ENCODE measurements around the gene DGCR8.

DNA sequence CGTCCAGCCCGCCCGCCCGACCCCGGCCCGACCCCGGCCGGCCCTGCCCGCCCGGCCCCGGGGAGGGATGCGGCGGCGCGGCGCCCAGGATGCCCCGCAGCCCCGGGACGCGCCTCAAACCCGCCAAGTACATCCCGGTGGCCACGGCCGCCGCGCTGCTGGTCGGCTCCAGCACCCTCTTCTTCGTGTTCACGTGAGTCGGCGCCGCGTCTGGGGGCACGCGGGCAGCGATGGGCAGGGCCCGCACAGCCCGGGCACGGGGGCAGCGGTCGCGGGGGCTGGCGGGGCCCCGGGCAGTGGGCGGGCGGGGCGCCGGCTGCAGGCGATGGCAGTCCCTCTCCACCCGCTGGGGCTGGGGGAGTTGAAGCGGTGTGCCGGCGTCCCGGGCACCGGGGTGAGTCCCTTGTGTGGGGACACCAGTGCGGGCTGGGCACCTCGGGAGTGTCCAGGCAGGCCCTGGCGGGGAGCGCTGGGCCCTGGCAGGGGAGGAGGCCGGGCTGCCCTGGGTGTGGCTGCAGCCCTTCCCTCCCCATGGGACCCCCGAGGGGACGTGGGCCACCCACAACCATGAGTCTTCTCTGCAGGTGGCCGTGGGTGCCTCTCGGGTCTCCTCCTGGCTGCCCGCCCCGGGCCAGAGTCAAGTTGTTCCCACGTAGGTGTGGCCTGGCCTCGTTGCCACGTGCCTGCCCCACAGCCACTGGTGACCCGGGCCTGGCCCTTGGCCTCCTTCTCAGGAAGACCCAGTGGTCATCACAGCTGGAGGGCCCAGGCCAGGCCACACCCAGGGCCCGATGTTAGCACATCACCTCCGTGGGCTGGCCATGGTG is 52.0 kb downstream of the DGCR8 start:
- TF ChIP-seq, protein P1, sequence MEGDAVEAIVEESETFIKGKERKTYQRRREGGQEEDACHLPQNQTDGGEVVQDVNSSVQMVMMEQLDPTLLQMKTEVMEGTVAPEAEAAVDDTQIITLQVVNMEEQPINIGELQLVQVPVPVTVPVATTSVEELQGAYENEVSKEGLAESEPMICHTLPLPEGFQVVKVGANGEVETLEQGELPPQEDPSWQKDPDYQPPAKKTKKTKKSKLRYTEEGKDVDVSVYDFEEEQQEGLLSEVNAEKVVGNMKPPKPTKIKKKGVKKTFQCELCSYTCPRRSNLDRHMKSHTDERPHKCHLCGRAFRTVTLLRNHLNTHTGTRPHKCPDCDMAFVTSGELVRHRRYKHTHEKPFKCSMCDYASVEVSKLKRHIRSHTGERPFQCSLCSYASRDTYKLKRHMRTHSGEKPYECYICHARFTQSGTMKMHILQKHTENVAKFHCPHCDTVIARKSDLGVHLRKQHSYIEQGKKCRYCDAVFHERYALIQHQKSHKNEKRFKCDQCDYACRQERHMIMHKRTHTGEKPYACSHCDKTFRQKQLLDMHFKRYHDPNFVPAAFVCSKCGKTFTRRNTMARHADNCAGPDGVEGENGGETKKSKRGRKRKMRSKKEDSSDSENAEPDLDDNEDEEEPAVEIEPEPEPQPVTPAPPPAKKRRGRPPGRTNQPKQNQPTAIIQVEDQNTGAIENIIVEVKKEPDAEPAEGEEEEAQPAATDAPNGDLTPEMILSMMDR (conservative IDR thresholded peaks at IDR 0.05; ENCODE audit: low read depth, low read length) = no peak
- no peak for TF ChIP-seq EZH2phosphoT487 (IDR thresholded peaks at IDR 0.05; ENCODE audit: borderline replicate concordance, low read length)
- no peak for TF ChIP-seq EZH2 (IDR thresholded peaks at IDR 0.05; ENCODE audit: low read length, unreplicated experiment)
